CD4-positive, CD25-positive, alpha-beta regulatory T cell (primary cell): ENCODE results near the gene SMIM20. TPM values are rescaled to one million over a fixed set of nuclear protein-coding genes. Genes with fewer than 3 reads are reported as not detected.

Experiments used
- ATAC-seq, 2 donors: fragments of 150-1000 bp; cut with Tn5 transposase; one replicate each; pipeline ENCODE4 v1.10.0; 2021; ENCODE audit warnings: low read depth in 2 of 2, moderate number of reproducible peaks in 2 of 2, moderate library complexity in 1 of 2
- DNase-seq, 3 donors: peaks; one replicate each; pipeline versions ENCODE4 v3.0.0 to v3.0.0-alpha.2; 2012 to 2022; ENCODE audit warnings: mixed read lengths in 1 of 3
- H3K27ac ChIP-seq: one replicate; pipeline ENCODE4 v1.7.0; 2013; ENCODE audit warnings: mild to moderate bottlenecking, low read length; ENCODE audit not compliant: insufficient read depth, poor library complexity, severe bottlenecking
- H3K27me3 ChIP-seq: one replicate; pipeline ENCODE4 v1.7.0; 2013; ENCODE audit warnings: low read length; ENCODE audit not compliant: control insufficient read depth, insufficient read depth
- H3K36me3 ChIP-seq: one replicate; pipeline ENCODE4 v1.7.0; 2013; ENCODE audit warnings: mild to moderate bottlenecking, low read length, moderate library complexity; ENCODE audit not compliant: control insufficient read depth, insufficient read depth
- H3K4me1 ChIP-seq: 2 replicates; pipeline ENCODE4 v1.7.0; 2013; ENCODE audit warnings: mild to moderate bottlenecking, low read length; ENCODE audit not compliant: insufficient read depth, control insufficient read depth, poor library complexity, severe bottlenecking
- H3K4me3 ChIP-seq: one replicate; pipeline ENCODE4 v1.7.0; 2013; ENCODE audit warnings: low read depth, mild to moderate bottlenecking, low read length, moderate library complexity
- H3K9me3 ChIP-seq, 2 experiments: 1 replicate in 1 of 2; 2 replicates in 1 of 2; pipeline ENCODE4 v1.7.0; 2013; ENCODE audit warnings: low read length in 2 of 2, mild to moderate bottlenecking in 1 of 2, moderate library complexity in 1 of 2; ENCODE audit not compliant: control insufficient read depth in 2 of 2
- H3K27ac Mint-ChIP-seq, 3 donors: one replicate each; pipeline ENCODE4 v1.8.0; 2020 to 2022; ENCODE audit warnings: mild to moderate bottlenecking in 3 of 3, mixed read lengths in 3 of 3, moderate library complexity in 2 of 3
- H3K27me3 Mint-ChIP-seq: one replicate; pipeline ENCODE4 v1.8.0; 2022; ENCODE audit warnings: mild to moderate bottlenecking, mixed read lengths
- H3K36me3 Mint-ChIP-seq: one replicate; pipeline ENCODE4 v1.8.0; 2020; ENCODE audit warnings: mixed read lengths
- H3K4me1 Mint-ChIP-seq, 4 donors: one replicate each; pipeline ENCODE4 v1.8.0; 2020 to 2022; ENCODE audit warnings: mixed read lengths in 4 of 4, mild to moderate bottlenecking in 1 of 4
- H3K4me3 Mint-ChIP-seq, 4 donors: one replicate each; pipeline ENCODE4 v1.8.0; 2020 to 2022; ENCODE audit warnings: mild to moderate bottlenecking in 4 of 4, mixed read lengths in 4 of 4, moderate library complexity in 3 of 4
- H3K9me3 Mint-ChIP-seq, 7 donors: one replicate each; pipeline ENCODE4 v1.8.0; 2020 to 2022; ENCODE audit warnings: mixed read lengths in 7 of 7, mild to moderate bottlenecking in 3 of 7, moderate library complexity in 2 of 7
- polyA plus RNA-seq, 4 donors: library from polyadenylated mRNA; unstranded; fragments of 300-500 nt; fragmentation: Illumina TruSeq; gene quantifications; one replicate each; pipeline ENCODE4 v1.2.3, GENCODE V29; 2021
- total RNA-seq: library from RNA; stranded (reverse); gene quantifications from one replicate; pipeline ENCODE4 v1.2.3, GENCODE V29; 2022

The SMIM20 gene
- total and polyA plus RNA-seq, 5 donors from 2014 or later, result 7.4 to 80.5 (median 54.1) TPM

DNA sequence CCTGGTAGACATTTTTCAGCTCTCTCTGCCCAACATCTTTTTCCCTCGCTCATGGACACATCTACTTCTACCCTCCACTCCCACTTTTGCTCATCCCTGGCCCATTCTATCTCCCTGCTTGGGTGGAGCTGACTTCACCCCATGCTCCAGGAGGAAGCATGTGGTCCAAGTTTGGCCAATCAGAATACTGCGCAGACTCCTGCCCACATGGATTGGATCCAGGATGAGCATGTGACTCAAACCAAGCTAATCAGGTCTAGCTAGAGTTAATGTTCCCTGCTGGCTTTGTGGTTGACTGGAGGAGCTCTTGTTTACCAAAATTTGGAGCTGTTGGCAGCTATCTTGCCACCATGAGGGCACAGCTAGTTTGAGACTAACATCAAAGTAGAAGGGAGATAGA lies 22.7 kb downstream of the SMIM20 start:
- no peaks in the 10 kb centered on the region for H3K27me3 ChIP-seq
- H3K9me3 ChIP-seq, result no peaks in the 10 kb centered on the region
- H3K36me3 ChIP-seq, result no peaks in the 10 kb centered on the region
- peaks cover 11% of the 10 kb centered on the region for H3K4me1 ChIP-seq
- no peak overlapping the region for H3K27ac Mint-ChIP-seq
- peaks cover under 1% of the 10 kb centered on the region for H3K36me3 Mint-ChIP-seq
- no peak overlapping the region for H3K4me3 ChIP-seq
- peaks cover 0 to 5% (median 0%) of the 10 kb centered on the region in 7 donors for H3K9me3 Mint-ChIP-seq
- peaks cover 9% of the 10 kb centered on the region for H3K27me3 Mint-ChIP-seq
- ATAC-seq (no peak), DNase-seq (no peak)
- no peak overlapping the region for H3K27ac ChIP-seq
- peaks cover 8 to 20% (median 14%) of the 10 kb centered on the region in 4 donors for H3K4me1 Mint-ChIP-seq
- H3K4me3 Mint-ChIP-seq, result no peak overlapping the region

DNA sequence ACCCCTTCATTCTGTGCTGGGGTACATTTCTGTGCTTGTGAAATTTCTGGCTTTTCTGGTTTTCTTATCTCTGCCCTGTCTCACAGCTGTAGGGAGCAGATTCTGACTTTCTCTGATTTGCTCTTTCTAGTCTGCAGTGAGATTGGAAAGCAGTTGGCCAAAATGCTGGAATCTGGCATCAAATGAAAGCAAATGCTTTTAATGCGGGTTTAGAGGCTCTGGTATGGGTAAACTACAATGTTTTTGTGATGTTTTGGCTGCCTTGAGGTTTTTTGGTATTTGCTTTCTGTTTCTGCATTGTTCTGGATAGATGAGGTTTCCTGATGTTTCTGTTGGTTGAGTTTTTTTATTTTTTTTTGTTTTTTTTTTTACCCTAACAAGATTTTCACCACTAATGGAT lies 23.8 kb downstream of the SMIM20 start:
- Histone ChIP-seq H3K27ac (no peak overlapping the region), H3K9me3 (no peaks in the 10 kb centered on the region), H3K4me3 (peak overlapping the region; percentile 62), H3K4me1 (peaks cover 11% of the 10 kb centered on the region), H3K36me3 (no peaks in the 10 kb centered on the region), H3K27me3 (no peaks in the 10 kb centered on the region)
- H3K27me3 Mint-ChIP-seq, result peaks cover 14% of the 10 kb centered on the region
- peaks cover 8 to 20% (median 14%) of the 10 kb centered on the region in 4 donors for H3K4me1 Mint-ChIP-seq
- DNase-seq (peak in 1 of 3 donors; percentile 23), ATAC-seq (no peak)
- no peaks in the 10 kb centered on the region for H3K36me3 Mint-ChIP-seq
- peak overlapping the region in 2 of 3 donors; percentile 66 to 70 for H3K27ac Mint-ChIP-seq
- H3K9me3 Mint-ChIP-seq, result peaks cover 0 to 5% (median 0%) of the 10 kb centered on the region in 7 donors
- peak overlapping the region in 2 of 4 donors; percentile 5 to 42 for H3K4me3 Mint-ChIP-seq

DNA sequence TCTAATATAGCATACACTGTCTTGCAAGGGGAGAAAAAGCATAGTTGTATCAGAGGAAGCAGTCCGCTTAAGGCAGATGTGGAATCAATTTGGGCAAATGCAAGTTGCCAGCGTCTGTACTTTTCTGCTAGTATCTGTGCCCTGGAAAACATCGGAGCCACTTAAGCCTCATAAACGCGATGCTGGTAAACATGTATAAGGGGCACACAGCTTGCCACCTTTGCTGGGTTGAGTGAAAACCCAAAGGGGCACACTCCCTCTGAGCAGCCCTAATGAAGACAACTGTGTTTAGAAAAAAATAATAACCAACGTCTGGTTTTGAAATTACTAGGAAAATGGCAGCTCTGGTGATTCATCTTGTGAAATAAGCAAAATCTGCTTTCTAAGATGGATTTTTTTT lies 24.3 kb downstream of the SMIM20 start:
- Histone ChIP-seq H3K4me3 (peak overlapping the region; percentile 62), H3K4me1 (peaks cover 11% of the 10 kb centered on the region), H3K27me3 (no peaks in the 10 kb centered on the region), H3K9me3 (no peaks in the 10 kb centered on the region), H3K36me3 (no peaks in the 10 kb centered on the region), H3K27ac (no peak overlapping the region)
- peaks cover 0 to 5% (median 0%) of the 10 kb centered on the region in 7 donors for H3K9me3 Mint-ChIP-seq
- H3K27ac Mint-ChIP-seq, result peak overlapping the region in 2 of 3 donors; percentile 66 to 70
- no peaks in the 10 kb centered on the region for H3K36me3 Mint-ChIP-seq
- DNase-seq, result peak in 1 of 3 donors; percentile 30
- peaks cover 8 to 20% (median 14%) of the 10 kb centered on the region in 4 donors for H3K4me1 Mint-ChIP-seq
- peak in 1 of 2 donors; percentile 18 for ATAC-seq
- H3K4me3 Mint-ChIP-seq, result peak overlapping the region in 2 of 4 donors; percentile 15 to 42
- peaks cover 18% of the 10 kb centered on the region for H3K27me3 Mint-ChIP-seq

DNA sequence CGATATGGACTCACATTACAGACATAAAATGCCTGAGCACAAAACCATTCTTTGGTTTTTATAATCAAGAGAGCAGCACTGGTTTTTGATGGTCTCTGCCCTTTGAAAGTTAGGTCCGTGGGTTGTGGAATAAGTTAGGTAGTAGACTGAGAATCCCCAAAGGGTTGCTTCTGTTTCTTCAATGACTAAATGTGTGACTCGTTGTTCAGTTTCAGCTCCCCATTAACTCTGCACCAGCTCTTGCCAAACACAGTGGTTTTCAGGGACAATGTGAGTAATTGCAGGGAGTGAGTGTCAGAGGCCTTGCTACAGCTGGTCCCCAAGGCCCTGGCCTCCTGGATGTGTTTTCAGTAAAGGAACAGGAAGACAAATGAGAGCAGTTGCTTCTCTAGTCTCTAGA lies 24.8 kb downstream of the SMIM20 start:
- Mint-ChIP-seq H3K4me3 (peak overlapping the region in 3 of 4 donors; percentile 8 to 20 (median 12)), H3K9me3 (peaks cover 0 to 5% (median 0%) of the 10 kb centered on the region in 7 donors), H3K36me3 (no peaks in the 10 kb centered on the region), H3K27me3 (peaks cover 18% of the 10 kb centered on the region), H3K27ac (peak overlapping the region; percentile 11 to 87 (median 66)), H3K4me1 (peaks cover 8 to 20% (median 14%) of the 10 kb centered on the region in 4 donors)
- no peaks in the 10 kb centered on the region for H3K36me3 ChIP-seq
- ATAC-seq (no peak), DNase-seq (peak in 1 of 3 donors; percentile 39)
- H3K4me3 ChIP-seq, result peak overlapping the region; percentile 62
- no peaks in the 10 kb centered on the region for H3K27me3 ChIP-seq
- H3K27ac ChIP-seq, result no peak overlapping the region
- no peaks in the 10 kb centered on the region for H3K9me3 ChIP-seq
- H3K4me1 ChIP-seq, result peaks cover 11% of the 10 kb centered on the region

DNA sequence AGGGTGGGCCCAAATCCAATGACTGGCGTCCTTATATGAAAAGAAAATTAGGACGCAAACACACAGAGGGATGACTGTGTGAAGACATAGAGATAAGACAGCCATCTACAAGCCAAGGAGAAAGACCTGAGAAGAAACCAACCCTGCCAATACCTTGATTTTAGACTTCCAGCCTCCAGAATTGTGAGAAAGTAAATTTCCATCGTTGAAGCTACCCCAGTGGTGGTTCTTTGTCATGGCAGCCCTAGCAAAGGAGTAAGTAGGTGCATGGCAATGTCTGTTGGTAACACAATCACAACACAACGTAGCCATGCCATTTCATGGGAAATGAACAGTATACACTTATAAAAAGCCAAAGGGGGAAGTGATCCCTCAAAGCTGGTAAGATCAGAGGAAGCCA lies 25.3 kb downstream of the SMIM20 start:
- ATAC-seq, result no peak
- no peak overlapping the region for H3K4me3 Mint-ChIP-seq
- H3K27me3 Mint-ChIP-seq, result peaks cover 18% of the 10 kb centered on the region
- H3K9me3 ChIP-seq, result no peaks in the 10 kb centered on the region
- H3K4me1 ChIP-seq, result peaks cover 11% of the 10 kb centered on the region
- peak in 1 of 3 donors; percentile 12 for DNase-seq
- peak overlapping the region in 1 of 3 donors; percentile 66 for H3K27ac Mint-ChIP-seq
- no peaks in the 10 kb centered on the region for H3K36me3 Mint-ChIP-seq
- peaks cover 8 to 17% (median 14%) of the 10 kb centered on the region in 4 donors for H3K4me1 Mint-ChIP-seq
- H3K27ac ChIP-seq, result no peak overlapping the region
- H3K4me3 ChIP-seq, result no peak overlapping the region
- peaks cover 3% of the 10 kb centered on the region for H3K27me3 ChIP-seq
- H3K36me3 ChIP-seq, result no peaks in the 10 kb centered on the region
- H3K9me3 Mint-ChIP-seq, result peaks cover 0 to 5% (median 0%) of the 10 kb centered on the region in 7 donors

DNA sequence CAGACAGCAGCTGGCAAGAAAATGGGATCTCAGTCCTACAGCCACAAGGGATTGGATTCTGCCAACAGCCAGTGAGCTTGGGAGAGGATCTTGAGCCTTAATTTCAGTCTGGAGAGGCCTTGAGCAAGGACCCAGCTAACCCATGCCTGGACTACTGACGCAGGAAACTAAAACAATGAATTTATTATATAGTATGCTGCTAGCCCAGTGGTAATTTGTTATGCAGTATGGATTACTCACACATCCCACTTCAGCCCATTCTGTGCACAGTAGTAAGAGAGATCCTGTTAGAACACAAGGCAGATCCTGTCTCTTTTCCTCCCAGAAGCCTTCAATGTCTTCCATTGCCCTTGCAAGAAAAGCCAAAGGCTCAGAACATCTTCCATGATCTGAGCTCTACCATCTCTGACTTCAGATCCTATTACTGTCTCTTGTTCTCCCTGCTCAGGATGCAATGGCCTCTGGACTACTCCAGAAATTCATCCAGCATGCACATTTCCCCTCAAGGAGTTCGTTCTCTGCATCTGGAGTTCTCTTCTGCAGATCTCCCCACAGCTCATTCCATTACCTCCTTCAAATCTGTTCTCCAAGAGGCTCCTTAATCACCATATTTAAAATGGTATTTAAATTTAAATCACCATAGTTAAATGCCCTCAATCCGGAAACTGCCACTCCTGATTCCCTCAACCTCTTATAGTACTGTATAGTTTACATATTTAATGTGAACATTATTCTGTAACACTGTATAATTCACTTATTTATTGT lies 27.6 kb downstream of the SMIM20 start:
- Mint-ChIP-seq H3K4me1 (peaks cover 8 to 15% (median 12%) of the 10 kb centered on the region in 4 donors), H3K27me3 (peaks cover 16% of the 10 kb centered on the region), H3K36me3 (no peaks in the 10 kb centered on the region), H3K27ac (no peak overlapping the region), H3K4me3 (no peak overlapping the region), H3K9me3 (peaks cover 0 to 5% (median 0%) of the 10 kb centered on the region in 7 donors)
- Histone ChIP-seq H3K27ac (no peak overlapping the region), H3K9me3 (no peaks in the 10 kb centered on the region), H3K36me3 (no peaks in the 10 kb centered on the region), H3K4me3 (no peak overlapping the region), H3K27me3 (peaks cover 8% of the 10 kb centered on the region), H3K4me1 (peaks cover 11% of the 10 kb centered on the region)
- DNase-seq (no peak), ATAC-seq (no peak)

DNA sequence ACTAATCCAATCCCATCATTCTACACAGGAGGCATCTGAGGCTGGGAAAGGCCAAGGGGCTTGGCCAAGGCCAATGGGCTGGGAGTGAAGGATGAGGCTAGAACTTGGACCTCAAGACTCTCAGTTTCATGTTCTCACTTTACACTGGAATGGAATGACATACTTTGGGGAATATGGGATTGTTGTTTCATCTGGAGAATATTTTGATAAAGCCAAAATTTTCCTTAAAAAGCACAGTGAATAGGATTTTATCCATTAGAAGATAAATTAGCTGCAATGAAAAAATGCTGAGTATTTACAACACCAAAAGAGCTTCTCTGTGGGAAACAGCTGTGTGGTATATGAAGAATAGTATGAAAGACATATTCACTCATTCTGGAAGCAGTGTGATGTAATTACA lies 29.3 kb downstream of the SMIM20 start:
- Histone ChIP-seq H3K4me3 (no peak overlapping the region), H3K9me3 (no peaks in the 10 kb centered on the region), H3K27ac (no peak overlapping the region), H3K36me3 (no peaks in the 10 kb centered on the region), H3K4me1 (peaks cover 3% of the 10 kb centered on the region), H3K27me3 (peaks cover 9% of the 10 kb centered on the region)
- H3K4me3 Mint-ChIP-seq, result no peak overlapping the region
- peaks cover 14% of the 10 kb centered on the region for H3K27me3 Mint-ChIP-seq
- no peaks in the 10 kb centered on the region for H3K36me3 Mint-ChIP-seq
- ATAC-seq (no peak), DNase-seq (no peak)
- no peak overlapping the region for H3K27ac Mint-ChIP-seq
- peaks cover 4 to 6% (median 5%) of the 10 kb centered on the region in 4 donors for H3K4me1 Mint-ChIP-seq
- H3K9me3 Mint-ChIP-seq, result peaks cover 0 to 5% (median 0%) of the 10 kb centered on the region in 7 donors
